HCT116 (cell line): ENCODE results near the gene TNFSF13B. TPM values are rescaled to one million over a fixed set of nuclear protein-coding genes. Genes with fewer than 3 reads are reported as not detected.

Experiments
- ATAC-seq: fragments of 200-7000 bp; cut with Tn5 transposase; 2 replicates; pipeline ENCODE4 v1.9.1; 2020; ENCODE audit warnings: mild to moderate bottlenecking, moderate library complexity
- BruUV-seq: library from RNA; stranded (reverse); fragments of 400-500 nt; replicated peaks from 2 replicates; lab custom pipeline; 2021; lab: Mats Ljungman, UMichigan
- CTCF ChIA-PET: fragments of 300-600 bp; sonication (Branson Sonifier 250); formaldehyde crosslinking; loops from one replicate; lab custom pipeline; 2021; ENCODE audit warnings: antibody characterized with exemption; lab: Charles Lee
- POLR2A ChIA-PET: fragments of 300-600, 350-600 bp; sonication (Branson Sonifier 250); formaldehyde crosslinking; loops from one replicate; lab custom pipeline; 2021; ENCODE audit warnings: antibody characterized with exemption; lab: Charles Lee
- RAD21 ChIA-PET, 2 experiments: fragments of 300-600 bp; sonication (Branson Sonifier 250); formaldehyde crosslinking; loops; one replicate each; lab custom pipeline; 2023; ENCODE audit warnings: low total read pairs in 2 of 2; ENCODE audit not compliant: uncharacterized antibody in 2 of 2, unreplicated experiment in 2 of 2, low non-redundant PET in 1 of 2; lab: Charles Lee
- DNase-seq: peaks from one replicate; pipeline ENCODE4 v3.0.0-alpha.2; 2010; ENCODE audit warnings: low read depth, low spot score
- H2AFZ ChIP-seq: fragments of 200-600 bp; shearing (Covaris generic), sonication (generic); 2 replicates; pipeline ENCODE4 v1.6.1; 2017; ENCODE audit warnings: low read depth, mixed run types, mixed read lengths, antibody characterized with exemption, low read length; ENCODE audit not compliant: poor library complexity, severe bottlenecking
- H3K27ac ChIP-seq: 2 replicates; pipeline ENCODE4 v1.5.1; 2012; ENCODE audit warnings: low read depth, low read length
- H3K27me3 ChIP-seq: fragments of 200-600 bp; sonication (generic); 2 replicates; pipeline ENCODE4 v1.6.1; 2016; ENCODE audit warnings: mixed run types, low read length, mixed read lengths; ENCODE audit not compliant: insufficient read depth
- H3K36me3 ChIP-seq, 2 experiments: fragments of 200-500 bp in 1 of 2; fragments of 200-600 bp in 1 of 2; sonication (Bioruptor generic) in 1 of 2; sonication (generic) in 1 of 2; 2 replicates each; pipeline versions ENCODE4 v1.5.1 to v1.6.1; 2014 to 2016; ENCODE audit warnings: low read length in 2 of 2, inconsistent platforms in 1 of 2, mixed read lengths in 1 of 2, mixed run types in 1 of 2; ENCODE audit not compliant: insufficient read depth in 2 of 2, control insufficient read depth in 1 of 2
- H3K4me1 ChIP-seq, 2 experiments: fragments of 200-600 bp in 1 of 2; sonication (generic) in 1 of 2; 2 replicates each; pipeline versions ENCODE4 v1.5.1 to v1.6.1; 2012 to 2017; ENCODE audit warnings: low read length in 2 of 2, inconsistent platforms in 1 of 2, mild to moderate bottlenecking in 1 of 2, mixed read lengths in 1 of 2, mixed run types in 1 of 2, moderate library complexity in 1 of 2; ENCODE audit not compliant: insufficient read depth in 2 of 2, control insufficient read depth in 1 of 2
- H3K4me2 ChIP-seq: fragments of 200-600 bp; sonication (generic); 2 replicates; pipeline ENCODE4 v1.6.1; 2017; ENCODE audit warnings: mixed run types, low read length, mixed read lengths
- H3K4me3 ChIP-seq, 2 experiments: fragments of 200-600 bp in 1 of 2; sonication (generic) in 1 of 2; replicated peaks in 1 of 2; 2 replicates each; pipeline ENCODE4 v1.5.1; 2011 to 2016; ENCODE audit warnings: low read length in 2 of 2, control low read depth in 1 of 2, low read depth in 1 of 2, mild to moderate bottlenecking in 1 of 2, mixed read lengths in 1 of 2, mixed run types in 1 of 2
- H3K79me2 ChIP-seq: fragments of 200-600 bp; sonication (generic); 2 replicates; pipeline ENCODE4 v1.6.1; 2017; ENCODE audit warnings: mild to moderate bottlenecking, mixed run types, low read length, moderate library complexity, mixed read lengths; ENCODE audit not compliant: insufficient read depth
- H3K9ac ChIP-seq: fragments of 200-600 bp; sonication (generic); 2 replicates; pipeline ENCODE4 v1.6.1; 2016; ENCODE audit warnings: low read length, mixed read lengths
- H3K9me2 ChIP-seq: fragments of 200-600 bp; sonication (generic), shearing (Covaris generic); 2 replicates; pipeline ENCODE4 v1.6.1; 2017; ENCODE audit warnings: mixed run types, mild to moderate bottlenecking, moderate library complexity; ENCODE audit not compliant: insufficient read depth
- H3K9me3 ChIP-seq, 2 experiments: fragments of 200-500 bp in 1 of 2; fragments of 200-600 bp in 1 of 2; sonication (Bioruptor generic) in 1 of 2; sonication (generic) in 1 of 2; 2 replicates each; pipeline ENCODE4 v1.6.1; 2014 to 2017; ENCODE audit warnings: low read length in 2 of 2, mixed read lengths in 2 of 2, inconsistent platforms in 1 of 2, low read depth in 1 of 2, mild to moderate bottlenecking in 1 of 2, mixed run types in 1 of 2, moderate library complexity in 1 of 2; ENCODE audit not compliant: control insufficient read depth in 1 of 2, insufficient read depth in 1 of 2
- H4K20me1 ChIP-seq: fragments of 200-600 bp; sonication (generic), shearing (Covaris generic); 2 replicates; pipeline ENCODE4 v1.6.1; 2017; ENCODE audit warnings: mixed run types, mild to moderate bottlenecking, moderate library complexity; ENCODE audit not compliant: insufficient read depth
- EGR1 ChIP-seq: IDR thresholded peaks from 2 replicates; pipeline ENCODE4 v1.6.1; 2012; ENCODE audit warnings: low read depth
- POLR2A ChIP-seq: IDR thresholded peaks from 2 replicates; pipeline ENCODE4 v1.7.0; 2011; ENCODE audit warnings: borderline replicate concordance; ENCODE audit not compliant: insufficient read depth, insufficient read length; ENCODE audit errors: extremely low read depth
- SIN3A ChIP-seq: IDR thresholded peaks from 2 replicates; pipeline ENCODE4 v1.6.1; 2012; ENCODE audit warnings: low read depth
- SP1 ChIP-seq: IDR thresholded peaks from 2 replicates; pipeline ENCODE4 v1.6.1; 2012; ENCODE audit warnings: low read depth
- SRF ChIP-seq: IDR thresholded peaks from 2 replicates; pipeline ENCODE4 v1.6.1; 2012; ENCODE audit warnings: low read depth
- intact Hi-C: fragments of 100-400 bp; cut with micrococcal nuclease; formaldehyde crosslinking; loops from 2 replicates; pipeline ENCODE4 v1.10.0; 2022
- total RNA-seq: library from RNA; stranded (reverse); gene quantifications from one replicate; pipeline ENCODE4 v1.2.1, GENCODE V29; 2021; ENCODE audit not compliant: unreplicated experiment
- TF ChIP-seq, protein P1 (sequence below): IDR thresholded peaks from 2 replicates; pipeline ENCODE4 v1.6.1; 2011; ENCODE audit warnings: mild to moderate bottlenecking, low read length, moderate library complexity; ENCODE audit not compliant: insufficient replicate concordance; ENCODE audit errors: extremely low read depth
- TF ChIP-seq, protein P2 (sequence below): IDR thresholded peaks from 2 replicates; pipeline ENCODE4 v1.6.1; 2012
- TF ChIP-seq, protein P3 (sequence below): IDR thresholded peaks from 2 replicates; pipeline ENCODE4 v1.6.1; 2012

The TNFSF13B gene
- total RNA-seq, 1 experiment from 2014 or later: 1.3 TPM

DNA sequence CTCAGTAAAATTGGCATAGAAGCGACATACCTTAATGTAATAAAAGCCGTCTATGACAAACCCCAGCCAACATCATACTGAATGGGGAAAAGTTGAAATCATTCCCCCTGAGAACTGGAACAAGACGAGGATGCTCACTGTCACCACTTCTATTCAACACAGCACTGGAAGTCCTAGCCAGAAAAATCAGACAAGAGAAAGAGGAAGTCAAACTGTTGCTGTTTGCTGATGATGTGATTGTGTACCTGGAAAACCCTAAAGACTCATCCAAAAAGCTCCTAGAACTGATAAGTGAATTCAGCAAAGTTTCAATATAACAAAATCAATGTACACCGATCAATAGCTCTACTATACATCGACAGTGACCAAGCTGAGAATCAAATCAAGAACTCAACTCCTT is 63.3 kb downstream of the TNFSF13B start:
- Histone ChIP-seq H3K4me3 (no peak overlapping the region), H3K4me2 (no peak overlapping the region), H4K20me1 (no peaks in the 10 kb centered on the region), H2AFZ (no peak overlapping the region), H3K79me2 (no peaks in the 10 kb centered on the region), H3K9me3 (no peaks in the 10 kb centered on the region), H3K4me1 (no peaks in the 10 kb centered on the region), H3K27me3 (peaks cover 38% of the 10 kb centered on the region), H3K36me3 (no peaks in the 10 kb centered on the region), H3K9me2 (no peaks in the 10 kb centered on the region), H3K9ac (no peak overlapping the region), H3K27ac (no peak overlapping the region)
- no peak for ATAC-seq
- ChIA-PET CTCF (no interaction called here), RAD21 (no interaction called here), POLR2A (no interaction called here)
- BruUV-seq: no TSS peak
- intact Hi-C loops: no loop called here
- TF ChIP-seq, protein P1, sequence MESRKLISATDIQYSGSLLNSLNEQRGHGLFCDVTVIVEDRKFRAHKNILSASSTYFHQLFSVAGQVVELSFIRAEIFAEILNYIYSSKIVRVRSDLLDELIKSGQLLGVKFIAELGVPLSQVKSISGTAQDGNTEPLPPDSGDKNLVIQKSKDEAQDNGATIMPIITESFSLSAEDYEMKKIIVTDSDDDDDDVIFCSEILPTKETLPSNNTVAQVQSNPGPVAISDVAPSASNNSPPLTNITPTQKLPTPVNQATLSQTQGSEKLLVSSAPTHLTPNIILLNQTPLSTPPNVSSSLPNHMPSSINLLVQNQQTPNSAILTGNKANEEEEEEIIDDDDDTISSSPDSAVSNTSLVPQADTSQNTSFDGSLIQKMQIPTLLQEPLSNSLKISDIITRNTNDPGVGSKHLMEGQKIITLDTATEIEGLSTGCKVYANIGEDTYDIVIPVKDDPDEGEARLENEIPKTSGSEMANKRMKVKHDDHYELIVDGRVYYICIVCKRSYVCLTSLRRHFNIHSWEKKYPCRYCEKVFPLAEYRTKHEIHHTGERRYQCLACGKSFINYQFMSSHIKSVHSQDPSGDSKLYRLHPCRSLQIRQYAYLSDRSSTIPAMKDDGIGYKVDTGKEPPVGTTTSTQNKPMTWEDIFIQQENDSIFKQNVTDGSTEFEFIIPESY: no peak
- TF ChIP-seq SRF: no peak
- TF ChIP-seq POLR2A: no peak
- TF ChIP-seq, protein P2, sequence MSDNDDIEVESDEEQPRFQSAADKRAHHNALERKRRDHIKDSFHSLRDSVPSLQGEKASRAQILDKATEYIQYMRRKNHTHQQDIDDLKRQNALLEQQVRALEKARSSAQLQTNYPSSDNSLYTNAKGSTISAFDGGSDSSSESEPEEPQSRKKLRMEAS: no peak
- no peak for TF ChIP-seq SIN3A
- TF ChIP-seq EGR1: no peak
- no peak for TF ChIP-seq SP1
- TF ChIP-seq, protein P3, sequence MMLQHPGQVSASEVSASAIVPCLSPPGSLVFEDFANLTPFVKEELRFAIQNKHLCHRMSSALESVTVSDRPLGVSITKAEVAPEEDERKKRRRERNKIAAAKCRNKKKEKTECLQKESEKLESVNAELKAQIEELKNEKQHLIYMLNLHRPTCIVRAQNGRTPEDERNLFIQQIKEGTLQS: no peak
- no peak for DNase-seq
